Measurements from ENCODE around the gene PIEZO1. TPM values are rescaled to one million over a fixed set of nuclear protein-coding genes. Genes with fewer than 3 reads are reported as not detected.

The PIEZO1 gene
- total and polyA plus RNA-seq, 2 donors (not counting 3 experiments of a cell fraction or from before 2014, with no cell fraction given) = 298 to 322 TPM

DNA sequence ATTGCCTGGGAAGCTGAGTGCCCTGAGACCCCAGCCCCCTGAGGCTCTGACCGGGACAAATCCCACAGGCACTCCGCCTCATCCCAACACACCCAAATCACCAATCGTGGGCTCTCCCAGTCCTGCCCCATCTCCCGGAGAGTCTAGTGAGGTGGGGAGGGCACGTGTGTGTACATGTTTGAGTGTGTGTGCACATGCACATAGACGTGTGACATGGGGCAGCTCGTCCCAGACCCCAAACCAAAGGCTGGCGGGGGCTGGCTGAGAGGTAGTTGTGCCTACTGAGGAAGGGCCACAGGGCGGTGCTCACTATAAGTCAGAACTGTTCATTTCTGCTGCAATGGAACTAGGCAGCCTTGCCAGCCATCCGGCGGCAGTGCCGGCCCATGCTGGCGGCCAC, 107.3 kb downstream of the PIEZO1 start:
- H3K79me2 ChIP-seq (ENCODE audit: control insufficient read depth, insufficient read depth, low read length) = no peaks in the 10 kb centered on the region
- FAIRE-seq (no peak), DNase-seq (ENCODE audit: low read depth, low spot score) (no peak)
- no peak overlapping the region for H3K27ac ChIP-seq (ENCODE audit: insufficient read depth, low read depth, low read length)
- H3K4me2 ChIP-seq (ENCODE audit: insufficient read depth, low read length) = no peak overlapping the region
- TF ChIP-seq POLR2A (IDR thresholded peaks at IDR 0.05; ENCODE audit: low read depth, low read length) = no peak
- TF ChIP-seq EZH2 (IDR thresholded peaks at IDR 0.05; ENCODE audit: borderline replicate concordance, low read depth, low read length, severe bottlenecking) = no peak
- H3K4me1 ChIP-seq (ENCODE audit: control insufficient read depth, extremely low read depth, insufficient read depth, low read length) = peaks cover 3% of the 10 kb centered on the region
- no peaks in the 10 kb centered on the region for H3K9me3 ChIP-seq (replicated peaks; ENCODE audit: control insufficient read depth, insufficient read depth, low read length)
- intact Hi-C loops (cut with micrococcal nuclease) = no loop called here
- no peaks in the 10 kb centered on the region for H3K27me3 ChIP-seq (ENCODE audit: control insufficient read depth in 2 of 2, insufficient read depth in 2 of 2, low read length in 2 of 2)
- no peak overlapping the region for H3K9ac ChIP-seq (replicated peaks; ENCODE audit: extremely low read depth, insufficient read depth, low read length)
- H3K9me1 ChIP-seq (replicated peaks; ENCODE audit: control insufficient read depth, extremely low read depth, insufficient read depth, low read length) = no peaks in the 10 kb centered on the region
- no peak overlapping the region for H2AFZ ChIP-seq (ENCODE audit: low read depth, low read length)
- BruUV-seq (replicated peaks) = no TSS peak
- H4K20me1 ChIP-seq (replicated peaks; ENCODE audit: control insufficient read depth, extremely low read depth, insufficient read depth, low read length) = no peaks in the 10 kb centered on the region
- ChIA-PET POLR2A (no interaction called here), CTCF (no interaction called here)
- no peak overlapping the region for H3K4me3 ChIP-seq (replicated peaks in 1 of 3; ENCODE audit: insufficient read depth in 1 of 3, low read depth in 1 of 3, low read length in 3 of 3)
- dilution Hi-C loops (cut with MboI; ENCODE audit: extremely low pct_ligation_motif_present, low sequenced_read_pairs) = no loop called here
- peaks cover 0 to 2% of the 10 kb centered on the region in 2 experiments for H3K36me3 ChIP-seq (ENCODE audit: control insufficient read depth in 2 of 2, extremely low read depth in 1 of 2, insufficient read depth in 2 of 2, low read length in 2 of 2)

DNA sequence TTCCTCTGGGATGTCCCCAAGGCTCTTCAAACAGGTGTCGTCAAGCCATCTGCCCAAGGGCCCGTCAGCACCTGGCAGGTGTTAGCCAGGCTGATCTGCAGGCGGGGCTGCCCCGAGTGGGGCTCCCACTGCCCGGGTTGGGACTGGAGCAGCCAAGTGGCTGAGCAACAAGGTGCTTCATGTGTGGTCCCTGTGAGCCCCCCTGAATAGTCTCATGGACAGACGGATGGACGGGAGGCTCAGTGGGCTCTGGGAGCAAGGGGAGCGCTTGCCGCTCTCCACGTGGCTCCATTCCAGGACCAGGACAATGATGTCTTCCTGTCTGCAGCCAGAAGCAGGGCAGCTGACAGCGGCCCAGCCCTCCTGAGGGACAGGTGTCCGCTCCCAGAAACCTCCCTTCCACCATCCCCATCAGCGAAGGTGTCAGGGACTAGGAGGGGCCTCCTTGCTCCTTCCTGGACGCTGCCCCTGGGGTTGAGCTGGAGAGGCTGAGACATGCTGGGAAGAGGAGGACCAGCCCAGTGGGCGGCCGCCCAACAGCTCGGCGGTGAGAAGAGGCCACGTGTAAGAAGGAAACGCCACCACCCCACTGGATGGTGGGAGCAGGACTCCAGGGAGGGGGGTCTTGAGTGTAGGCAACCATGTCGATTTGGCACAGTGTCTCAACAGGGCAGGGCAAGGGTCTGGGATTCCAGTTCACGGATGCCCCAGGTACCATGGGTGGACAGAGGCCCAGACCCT, 108.3 kb downstream of the PIEZO1 start:
- POLR2A ChIA-PET = no interaction called here
- H3K27me3 ChIP-seq (ENCODE audit: control insufficient read depth in 2 of 2, insufficient read depth in 2 of 2, low read length in 2 of 2) = no peaks in the 10 kb centered on the region
- H3K27ac ChIP-seq (ENCODE audit: insufficient read depth, low read depth, low read length) = no peak overlapping the region
- peaks cover 0 to 2% of the 10 kb centered on the region in 2 experiments for H3K36me3 ChIP-seq (ENCODE audit: control insufficient read depth in 2 of 2, extremely low read depth in 1 of 2, insufficient read depth in 2 of 2, low read length in 2 of 2)
- no peak overlapping the region for H3K4me2 ChIP-seq (ENCODE audit: insufficient read depth, low read length)
- no peaks in the 10 kb centered on the region for H3K9me3 ChIP-seq (replicated peaks; ENCODE audit: control insufficient read depth, insufficient read depth, low read length)
- no peaks in the 10 kb centered on the region for H3K79me2 ChIP-seq (ENCODE audit: control insufficient read depth, insufficient read depth, low read length)
- no peak overlapping the region for H3K9ac ChIP-seq (replicated peaks; ENCODE audit: extremely low read depth, insufficient read depth, low read length)
- H3K9me1 ChIP-seq (replicated peaks; ENCODE audit: control insufficient read depth, extremely low read depth, insufficient read depth, low read length) = no peaks in the 10 kb centered on the region
- CTCF ChIA-PET = interaction anchor here (1.7 kb wide), 1 partner anchor 12 kb away, joined by 5 read pairs; no protein-coding TSS in a partner anchor
- H4K20me1 ChIP-seq (replicated peaks; ENCODE audit: control insufficient read depth, extremely low read depth, insufficient read depth, low read length) = no peaks in the 10 kb centered on the region
- intact Hi-C loops (cut with micrococcal nuclease) = no loop called here
- FAIRE-seq = no peak
- TF ChIP-seq POLR2AphosphoS5 (IDR thresholded peaks at IDR 0.05; ENCODE audit: insufficient read depth, low read depth, low read length) (no peak), GATA2 (IDR thresholded peaks at IDR 0.05; ENCODE audit: insufficient read depth, insufficient read length, low read depth, low read length) (no peak), EZH2 (IDR thresholded peaks at IDR 0.05; ENCODE audit: borderline replicate concordance, low read depth, low read length, severe bottlenecking) (no peak), FOS (IDR thresholded peaks at IDR 0.05; ENCODE audit: borderline replicate concordance, insufficient read depth, low read length) (no peak), JUN (IDR thresholded peaks at IDR 0.05; ENCODE audit: borderline replicate concordance, insufficient read depth, insufficient read length, low read depth) (no peak), POLR2A (IDR thresholded peaks at IDR 0.05; ENCODE audit: low read depth, low read length) (no peak), MYC (IDR thresholded peaks at IDR 0.05; ENCODE audit: low read depth, low read length) (no peak)
- TF ChIP-seq, protein P1, sequence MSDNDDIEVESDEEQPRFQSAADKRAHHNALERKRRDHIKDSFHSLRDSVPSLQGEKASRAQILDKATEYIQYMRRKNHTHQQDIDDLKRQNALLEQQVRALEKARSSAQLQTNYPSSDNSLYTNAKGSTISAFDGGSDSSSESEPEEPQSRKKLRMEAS (IDR thresholded peaks at IDR 0.05; ENCODE audit: insufficient read depth, insufficient read length) = no peak
- TF ChIP-seq, protein P2, sequence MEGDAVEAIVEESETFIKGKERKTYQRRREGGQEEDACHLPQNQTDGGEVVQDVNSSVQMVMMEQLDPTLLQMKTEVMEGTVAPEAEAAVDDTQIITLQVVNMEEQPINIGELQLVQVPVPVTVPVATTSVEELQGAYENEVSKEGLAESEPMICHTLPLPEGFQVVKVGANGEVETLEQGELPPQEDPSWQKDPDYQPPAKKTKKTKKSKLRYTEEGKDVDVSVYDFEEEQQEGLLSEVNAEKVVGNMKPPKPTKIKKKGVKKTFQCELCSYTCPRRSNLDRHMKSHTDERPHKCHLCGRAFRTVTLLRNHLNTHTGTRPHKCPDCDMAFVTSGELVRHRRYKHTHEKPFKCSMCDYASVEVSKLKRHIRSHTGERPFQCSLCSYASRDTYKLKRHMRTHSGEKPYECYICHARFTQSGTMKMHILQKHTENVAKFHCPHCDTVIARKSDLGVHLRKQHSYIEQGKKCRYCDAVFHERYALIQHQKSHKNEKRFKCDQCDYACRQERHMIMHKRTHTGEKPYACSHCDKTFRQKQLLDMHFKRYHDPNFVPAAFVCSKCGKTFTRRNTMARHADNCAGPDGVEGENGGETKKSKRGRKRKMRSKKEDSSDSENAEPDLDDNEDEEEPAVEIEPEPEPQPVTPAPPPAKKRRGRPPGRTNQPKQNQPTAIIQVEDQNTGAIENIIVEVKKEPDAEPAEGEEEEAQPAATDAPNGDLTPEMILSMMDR (IDR thresholded peaks at IDR 0.05; ENCODE audit: extremely low read depth in 1 of 2, insufficient read depth in 1 of 2, low read depth in 1 of 2, low read length in 2 of 2) = no peak
- H2AFZ ChIP-seq (ENCODE audit: low read depth, low read length) = no peak overlapping the region
- DNase-seq (ENCODE audit: low read depth, low spot score) = no peak
- no TSS peak for BruUV-seq (replicated peaks)
- dilution Hi-C loops (cut with MboI; ENCODE audit: extremely low pct_ligation_motif_present, low sequenced_read_pairs) = no loop called here
- H3K4me1 ChIP-seq (ENCODE audit: control insufficient read depth, extremely low read depth, insufficient read depth, low read length) = peaks cover 1% of the 10 kb centered on the region
- no peak overlapping the region for H3K4me3 ChIP-seq (replicated peaks in 1 of 3; ENCODE audit: insufficient read depth in 1 of 3, low read depth in 1 of 3, low read length in 3 of 3)
